ENCODE measurements around the gene ITGB4. TPM values are rescaled to one million over a fixed set of nuclear protein-coding genes. Genes with fewer than 3 reads are reported as not detected.
A peak's percentile ranks its signal among the peaks of the same experiment; 100 is the strongest.

The ITGB4 gene
- total RNA-seq, 2 experiments from 2014 or later, result 0.81 to 1.3 TPM

- Mint-ChIP-seq H3K9me3 (no peaks in the 10 kb centered on the region), H3K4me1 (ENCODE audit: low read depth) (no peaks in the 10 kb centered on the region), H3K36me3 (ENCODE audit: low read depth) (no peaks in the 10 kb centered on the region), H3K27me3 (no peaks in the 10 kb centered on the region), H3K4me3 (no peak overlapping the region), H3K27ac (no peak overlapping the region)
- H3K27ac ChIP-seq (ENCODE audit: low read depth in 1 of 2, low read length in 2 of 2), result no peak overlapping the region
- no peak for TF ChIP-seq CTCF (IDR thresholded peaks at IDR 0.05)
- H3K4me1 ChIP-seq (ENCODE audit: insufficient read depth, low read length), result peaks cover 6% of the 10 kb centered on the region
- intact Hi-C loops (cut with DNase I, micrococcal nuclease), result no loop called here
- POLR2A ChIA-PET, result no interaction called here
- no peak overlapping the region for H3K4me3 ChIP-seq (ENCODE audit: low read length)
- H3K36me3 ChIP-seq (ENCODE audit: insufficient read depth, low read length), result no peaks in the 10 kb centered on the region
- ATAC-seq (ENCODE audit: poor library complexity), result no peak
- CTCF ChIA-PET, result no interaction called here
- no peaks in the 10 kb centered on the region for H3K9me3 ChIP-seq (ENCODE audit: control insufficient read depth in 1 of 2, insufficient read depth in 1 of 2, low read length in 2 of 2)
- no peaks in the 10 kb centered on the region for H3K27me3 ChIP-seq (ENCODE audit: control insufficient read depth in 1 of 2, insufficient read depth in 2 of 2, low read length in 2 of 2)
- DNase-seq, result no peak
Observed at GRCh38 chr17:75743625-75744206, 22.5 kb downstream of the ITGB4 start.

GRCh38 chr17:75748706-75749105, 27.4 kb downstream of the ITGB4 start:
- Mint-ChIP-seq H3K4me1 (ENCODE audit: low read depth) (peaks cover 6% of the 10 kb centered on the region), H3K4me3 (no peak overlapping the region), H3K27ac (no peak overlapping the region), H3K27me3 (peaks cover 3% of the 10 kb centered on the region), H3K36me3 (ENCODE audit: low read depth) (no peaks in the 10 kb centered on the region), H3K9me3 (no peaks in the 10 kb centered on the region)
- ChIA-PET CTCF (interaction anchor here (0.6 to 7.1 kb wide), 11 partner anchors 10 to 147 kb away, joined by 3 to 78 read pairs (median 5); partner anchors contain the start of gene SMIM5), POLR2A (interaction anchor here (1.5 to 4.0 kb wide), 2 partner anchors 28 to 116 kb away, joined by 3 to 12 read pairs; partner anchors contain the start of gene SMIM5)
- no peak for TF ChIP-seq CTCF (IDR thresholded peaks at IDR 0.05)
- intact Hi-C loops (cut with DNase I, micrococcal nuclease), result loop anchor here in 1 of 2 experiments (2.0 kb wide), 1 partner anchor 322 kb away; no protein-coding TSS in a partner anchor
- H3K36me3 ChIP-seq (ENCODE audit: insufficient read depth, low read length), result no peaks in the 10 kb centered on the region
- no peak for ATAC-seq (ENCODE audit: poor library complexity)
- no peak overlapping the region for H3K4me3 ChIP-seq (ENCODE audit: low read length)
- DNase-seq, result peak in 1 of 14 experiments; percentile 33
- H3K27me3 ChIP-seq (ENCODE audit: control insufficient read depth in 1 of 2, insufficient read depth in 2 of 2, low read length in 2 of 2), result no peaks in the 10 kb centered on the region
- no peak overlapping the region for H3K27ac ChIP-seq (ENCODE audit: low read depth in 1 of 2, low read length in 2 of 2)
- no peaks in the 10 kb centered on the region for H3K9me3 ChIP-seq (ENCODE audit: control insufficient read depth in 1 of 2, insufficient read depth in 1 of 2, low read length in 2 of 2)
- H3K4me1 ChIP-seq (ENCODE audit: insufficient read depth, low read length), result peaks cover 25% of the 10 kb centered on the region

GRCh38 chr17:75749545-75750389, 28.5 kb downstream of the ITGB4 start:
- H3K4me3 Mint-ChIP-seq, result peak overlapping the region; percentile 20
- peaks cover 10% of the 10 kb centered on the region for H3K4me1 Mint-ChIP-seq (ENCODE audit: low read depth)
- H3K27me3 Mint-ChIP-seq, result peaks cover 3% of the 10 kb centered on the region
- H3K27ac Mint-ChIP-seq, result no peak overlapping the region
- Histone ChIP-seq H3K4me3 (ENCODE audit: low read length) (no peak overlapping the region), H3K4me1 (ENCODE audit: insufficient read depth, low read length) (peaks cover 34% of the 10 kb centered on the region), H3K27me3 (ENCODE audit: control insufficient read depth in 1 of 2, insufficient read depth in 2 of 2, low read length in 2 of 2) (no peaks in the 10 kb centered on the region), H3K9me3 (ENCODE audit: control insufficient read depth in 1 of 2, insufficient read depth in 1 of 2, low read length in 2 of 2) (no peaks in the 10 kb centered on the region), H3K36me3 (ENCODE audit: insufficient read depth, low read length) (no peaks in the 10 kb centered on the region), H3K27ac (ENCODE audit: low read depth in 1 of 2, low read length in 2 of 2) (no peak overlapping the region)
- intact Hi-C loops (cut with DNase I, micrococcal nuclease), result loop anchor here (1.0 to 10.0 kb wide), 6 partner anchors 38 to 485 kb away; partner anchors contain the start of genes GGA3 (in 1 of the 2), MRPS7 (in 1 of the 2) and SMIM5 (in 1 of the 2)
- H3K9me3 Mint-ChIP-seq, result no peaks in the 10 kb centered on the region
- ATAC-seq (ENCODE audit: poor library complexity) (peak; percentile 70), DNase-seq (peak; percentile 75 to 94 (median 86))
- ChIA-PET POLR2A (interaction anchor here (1.5 to 4.0 kb wide), 3 partner anchors 26 to 117 kb away, joined by 3 to 12 read pairs (median 6); partner anchors contain the start of genes RECQL5, SAP30BP and SMIM5), CTCF (interaction anchor here (0.6 to 7.1 kb wide), 15 partner anchors 12 to 120 kb away, joined by 3 to 78 read pairs (median 4); partner anchors contain the start of genes GALK1, ITGB4, RECQL5 and SAP30BP)
- TF ChIP-seq CTCF (IDR thresholded peaks at IDR 0.05), result peak; percentile 91
- no peaks in the 10 kb centered on the region for H3K36me3 Mint-ChIP-seq (ENCODE audit: low read depth)

All from CD4-positive, alpha-beta T cell (primary cell).